ENCODE measurements around the gene TMLHE. TPM values are rescaled to one million over a fixed set of nuclear protein-coding genes. Genes with fewer than 3 reads are reported as not detected.
"Not testable (repeated sequence)": the region's sequence is repeated elsewhere in the genome, so short reads cannot be mapped to it uniquely, and the experiment has no call there.

TMLHE gene
- 11.6 TPM for total RNA-seq (ENCODE audit: unreplicated experiment)
- long read RNA-seq, partial matches to known transcripts, result 2 of 3 reads
- long read RNA-seq, other reads (novel, unspliced or antisense), result 0 of 3 reads

- H3K4me3 Mint-ChIP-seq (ENCODE audit: unreplicated experiment), result peak within 1 kb of the TSS; percentile 94
- H3K27ac Mint-ChIP-seq (ENCODE audit: unreplicated experiment), result peak within 1 kb of the TSS; percentile 97
- TF ChIP-seq CTCF (IDR thresholded peaks at IDR 0.05; ENCODE audit: unreplicated experiment), result no peak
- peaks cover 3% of the 10 kb centered on the region for H3K4me1 Mint-ChIP-seq (ENCODE audit: unreplicated experiment)
- H3K9me3 Mint-ChIP-seq (ENCODE audit: unreplicated experiment), result no peaks in the 10 kb centered on the region
- H3K36me3 Mint-ChIP-seq (ENCODE audit: low read depth, unreplicated experiment), result no peaks in the 10 kb centered on the region
- DNase-seq (ENCODE audit: low spot score), result peak; percentile 33
- H3K27me3 Mint-ChIP-seq (ENCODE audit: unreplicated experiment), result no peaks in the 10 kb centered on the region
Observed at GRCh38 chrX:155612312-155613224, at the start of gene TMLHE, which contains the start of gene SPRY3. TSS of gene TMLHE (minus strand) at chrX:155612952. CDS start at chrX:155545276, 67,676 bp downstream. TSS of gene SPRY3 (plus strand) at chrX:155612586.

- peaks cover 11% of the 10 kb centered on the region for H3K4me1 Mint-ChIP-seq (ENCODE audit: unreplicated experiment)
- DNase-seq (ENCODE audit: low spot score), result no peak
- no peaks in the 10 kb centered on the region for H3K9me3 Mint-ChIP-seq (ENCODE audit: unreplicated experiment)
Observed at GRCh38 chrX:155662282-155662681, 49.5 kb upstream of the TMLHE start.

GRCh38 chrX:155645180-155645579 lies 32.4 kb upstream of the TMLHE start:
- Mint-ChIP-seq H3K9me3 (ENCODE audit: unreplicated experiment) (no peaks in the 10 kb centered on the region), H3K27me3 (ENCODE audit: unreplicated experiment) (peaks cover 2% of the 10 kb centered on the region), H3K27ac (ENCODE audit: unreplicated experiment) (no peak overlapping the region), H3K4me1 (ENCODE audit: unreplicated experiment) (peaks cover 10% of the 10 kb centered on the region), H3K4me3 (ENCODE audit: unreplicated experiment) (no peak overlapping the region), H3K36me3 (ENCODE audit: low read depth, unreplicated experiment) (no peaks in the 10 kb centered on the region)
- DNase-seq (ENCODE audit: low spot score), result no peak
- TF ChIP-seq CTCF (IDR thresholded peaks at IDR 0.05; ENCODE audit: unreplicated experiment), result no peak

More at GRCh38 chrX:155662282-155662681, 49.5 kb upstream of the TMLHE start:
- Mint-ChIP-seq H3K27me3 (ENCODE audit: unreplicated experiment) (peaks cover 3% of the 10 kb centered on the region), H3K4me3 (ENCODE audit: unreplicated experiment) (no peak overlapping the region), H3K27ac (ENCODE audit: unreplicated experiment) (no peak overlapping the region), H3K36me3 (ENCODE audit: low read depth, unreplicated experiment) (no peaks in the 10 kb centered on the region)
- peak; percentile 22 for TF ChIP-seq CTCF (IDR thresholded peaks at IDR 0.05; ENCODE audit: unreplicated experiment)

GRCh38 chrX:155643240-155643639 lies 30.5 kb upstream of the TMLHE start:
- Mint-ChIP-seq H3K4me3 (ENCODE audit: unreplicated experiment) (no peak overlapping the region), H3K9me3 (ENCODE audit: unreplicated experiment) (no peaks in the 10 kb centered on the region), H3K4me1 (ENCODE audit: unreplicated experiment) (peaks cover 17% of the 10 kb centered on the region), H3K27ac (ENCODE audit: unreplicated experiment) (no peak overlapping the region), H3K27me3 (ENCODE audit: unreplicated experiment) (peaks cover 2% of the 10 kb centered on the region), H3K36me3 (ENCODE audit: low read depth, unreplicated experiment) (no peaks in the 10 kb centered on the region)
- TF ChIP-seq CTCF (IDR thresholded peaks at IDR 0.05; ENCODE audit: unreplicated experiment), result no peak
- DNase-seq (ENCODE audit: low spot score), result no peak

- H3K27ac Mint-ChIP-seq (ENCODE audit: unreplicated experiment), result peak overlapping the region; percentile 91
- not testable (repeated sequence) for H3K36me3 Mint-ChIP-seq (ENCODE audit: low read depth, unreplicated experiment); H3K27me3 Mint-ChIP-seq (ENCODE audit: unreplicated experiment); H3K9me3 Mint-ChIP-seq (ENCODE audit: unreplicated experiment)
- peak; percentile 7 for DNase-seq (ENCODE audit: low spot score)
- peaks cover 22% of the 10 kb centered on the region for H3K4me1 Mint-ChIP-seq (ENCODE audit: unreplicated experiment)
- H3K4me3 Mint-ChIP-seq (ENCODE audit: unreplicated experiment), result peak overlapping the region; percentile 85
Observed at GRCh38 chrX:155641371-155641770, 28.6 kb upstream of the TMLHE start.

Measured in endothelial cell (in vitro differentiated cells).